SK-N-SH (cell line): Measurements from ENCODE around the gene MYO10. TPM values are rescaled to one million over a fixed set of nuclear protein-coding genes. Genes with fewer than 3 reads are reported as not detected.

Experiments
- CTCF ChIA-PET: fragments of 300-600, 350-600 bp; formaldehyde crosslinking; extraction: SDS; loops from one replicate; lab custom pipeline; 2021; lab: Yijun Ruan, JAX
- POLR2A ChIA-PET: fragments of 350-600 bp; sonication (Branson Sonifier 250); formaldehyde crosslinking; extraction: SDS; loops from one replicate; lab custom pipeline; 2020; ENCODE audit warnings: antibody characterized with exemption, inconsistent platforms; lab: Yijun Ruan, JAX
- DNase-seq: peaks from one replicate; pipeline ENCODE4 v3.0.0; 2012
- H2AFZ ChIP-seq: fragments of 200-600 bp; sonication (generic); 2 replicates; pipeline ENCODE4 v1.8.1; 2016; ENCODE audit warnings: antibody characterized with exemption, mild to moderate bottlenecking, low read depth
- H3F3A ChIP-seq: fragments of 200-600 bp; sonication (generic); replicated peaks from 2 replicates; pipeline ENCODE3; 2016; ENCODE audit warnings: antibody characterized with exemption, mild to moderate bottlenecking; ENCODE audit not compliant: insufficient read depth
- H3K27ac ChIP-seq, 2 experiments: fragments of 200-500 bp in 1 of 2; fragments of 200-600 bp in 1 of 2; sonication (Bioruptor generic) in 1 of 2; sonication (generic), shearing (Covaris generic) in 1 of 2; 2 replicates each; pipeline versions ENCODE4 v1.5.1 to v1.6.1; 2014 to 2016; ENCODE audit warnings: low read depth in 2 of 2, inconsistent platforms in 1 of 2, low read length in 1 of 2, mild to moderate bottlenecking in 1 of 2, mixed read lengths in 1 of 2
- H3K27me3 ChIP-seq: fragments of 200-600 bp; sonication (generic), shearing (Covaris generic); 2 replicates; pipeline ENCODE4 v1.6.1; 2016; ENCODE audit warnings: mixed run types; ENCODE audit not compliant: insufficient read depth
- H3K36me3 ChIP-seq, 2 experiments: fragments of 200-500 bp in 1 of 2; fragments of 200-600 bp in 1 of 2; sonication (Bioruptor generic) in 1 of 2; sonication (generic) in 1 of 2; replicated peaks in 1 of 2; 2 replicates each; pipeline versions ENCODE3 to v1.5.1; 2014 to 2016; ENCODE audit warnings: low read length in 1 of 2, mild to moderate bottlenecking in 1 of 2; ENCODE audit not compliant: insufficient read depth in 2 of 2, control insufficient read depth in 1 of 2
- H3K4me1 ChIP-seq, 2 experiments: fragments of 200-500 bp in 1 of 2; fragments of 200-600 bp in 1 of 2; sonication (Bioruptor generic) in 1 of 2; sonication (generic), shearing (Covaris generic) in 1 of 2; 2 replicates each; pipeline versions ENCODE4 v1.5.1 to v1.6.1; 2014 to 2016; ENCODE audit warnings: low read depth in 1 of 2, low read length in 1 of 2, mixed run types in 1 of 2; ENCODE audit not compliant: insufficient read depth in 2 of 2, control insufficient read depth in 1 of 2
- H3K4me2 ChIP-seq: fragments of 200-600 bp; sonication (generic), shearing (Covaris generic); 2 replicates; pipeline ENCODE4 v1.6.1; 2017; ENCODE audit warnings: mixed run types
- H3K4me3 ChIP-seq, 2 experiments: fragments of 200-500 bp in 1 of 2; fragments of 200-600 bp in 1 of 2; sonication (Bioruptor generic) in 1 of 2; sonication (generic), shearing (Covaris generic) in 1 of 2; 2 replicates each; pipeline versions ENCODE4 v1.5.1 to v1.8.1; 2014 to 2016; ENCODE audit warnings: low read depth in 2 of 2, inconsistent platforms in 1 of 2, low read length in 1 of 2, mild to moderate bottlenecking in 1 of 2, mixed read lengths in 1 of 2, moderate library complexity in 1 of 2
- H3K79me2 ChIP-seq: fragments of 200-600 bp; sonication (generic); 2 replicates; pipeline ENCODE4 v1.8.1; 2017; ENCODE audit warnings: mild to moderate bottlenecking; ENCODE audit not compliant: insufficient read depth
- H3K9ac ChIP-seq: fragments of 200-600 bp; sonication (generic); 2 replicates; pipeline ENCODE4 v1.6.1; 2017; ENCODE audit warnings: mixed run types
- H3K9me2 ChIP-seq: fragments of 200-600 bp; sonication (generic); 2 replicates; pipeline ENCODE4 v1.6.1; 2017; ENCODE audit warnings: mixed run types
- H3K9me3 ChIP-seq: fragments of 200-600 bp; sonication (generic); 2 replicates; pipeline ENCODE4 v1.6.1; 2017; ENCODE audit warnings: mixed run types, mild to moderate bottlenecking, moderate library complexity
- H4K20me1 ChIP-seq: fragments of 200-600 bp; sonication (generic); 2 replicates; pipeline ENCODE4 v1.6.1; 2017; ENCODE audit warnings: mild to moderate bottlenecking, mixed run types; ENCODE audit not compliant: insufficient read depth
- CHD2 ChIP-seq: fragments of 150-350 bp; IDR thresholded peaks from 2 replicates; pipeline ENCODE4 v1.6.1; 2018; ENCODE audit warnings: low read length; ENCODE audit not compliant: partially characterized antibody
- ELF1 ChIP-seq: IDR thresholded peaks from 2 replicates; pipeline ENCODE4 v1.4.0; 2012
- EP300 ChIP-seq, 2 experiments: IDR thresholded peaks; 2 replicates each; pipeline versions ENCODE4 v1.4.0 to v1.6.1; 2012; ENCODE audit warnings: borderline replicate concordance in 1 of 2, low read depth in 1 of 2, low read length in 1 of 2
- EZH2phosphoT487 ChIP-seq: fragments of 200-600 bp; sonication (generic); IDR thresholded peaks from 2 replicates; pipeline ENCODE4 v1.6.1; 2017; ENCODE audit warnings: low read depth, mixed run types, mild to moderate bottlenecking, antibody characterized with exemption, moderate library complexity, borderline replicate concordance
- FOSL2 ChIP-seq: IDR thresholded peaks from 2 replicates; pipeline ENCODE4 v1.4.0; 2012; ENCODE audit warnings: low read depth, mild to moderate bottlenecking, moderate library complexity, borderline replicate concordance
- FOXJ3 ChIP-seq: sonication (generic); formaldehyde crosslinking; IDR thresholded peaks from 2 replicates; pipeline ENCODE4 v1.5.1; 2020; ENCODE audit warnings: mild to moderate bottlenecking, missing genetic modification reagents
- FOXM1 ChIP-seq: IDR thresholded peaks from 2 replicates; pipeline ENCODE4 v1.4.0; 2012; ENCODE audit warnings: low read depth, mild to moderate bottlenecking
- JUND ChIP-seq: IDR thresholded peaks from 2 replicates; pipeline ENCODE4 v1.4.0; 2012
- MAX ChIP-seq: IDR thresholded peaks from 2 replicates; pipeline ENCODE4 v1.4.0; 2012; ENCODE audit warnings: low read depth
- NFIC ChIP-seq: IDR thresholded peaks from 2 replicates; pipeline ENCODE4 v1.4.0; 2012; ENCODE audit warnings: borderline replicate concordance
- NRF1 ChIP-seq: IDR thresholded peaks from 2 replicates; pipeline ENCODE4 v1.6.1; 2012; ENCODE audit warnings: low read depth, mild to moderate bottlenecking, low read length
- PBX3 ChIP-seq: IDR thresholded peaks from 2 replicates; pipeline ENCODE4; 2012
- POLR2AphosphoS5 ChIP-seq: IDR thresholded peaks from 2 replicates; pipeline ENCODE4 v1.6.1; 2012; ENCODE audit warnings: low read depth, low read length
- RAD21 ChIP-seq: IDR thresholded peaks from 2 replicates; pipeline ENCODE4 v1.6.1; 2012; ENCODE audit warnings: mild to moderate bottlenecking, low read length
- RCOR1 ChIP-seq: fragments of 150-350 bp; IDR thresholded peaks from 2 replicates; pipeline ENCODE4 v1.6.1; 2017; ENCODE audit warnings: antibody characterized with exemption, low read length
- REST ChIP-seq: IDR thresholded peaks from 2 replicates; pipeline ENCODE4 v1.6.1; 2012; ENCODE audit warnings: mild to moderate bottlenecking, low read depth, low read length, moderate library complexity
- RXRA ChIP-seq: IDR thresholded peaks from 2 replicates; pipeline ENCODE4 v1.4.0; 2012; ENCODE audit warnings: low read depth, mild to moderate bottlenecking, borderline replicate concordance
- TAF1 ChIP-seq: IDR thresholded peaks from 2 replicates; pipeline ENCODE4 v1.6.1; 2012; ENCODE audit warnings: low read depth, mild to moderate bottlenecking, low read length, moderate library complexity, borderline replicate concordance
- TCF12 ChIP-seq: IDR thresholded peaks from 2 replicates; pipeline ENCODE4 v1.4.0; 2012
- TEAD4 ChIP-seq: IDR thresholded peaks from 2 replicates; pipeline ENCODE4 v1.4.0; 2012; ENCODE audit warnings: mild to moderate bottlenecking, borderline replicate concordance; ENCODE audit not compliant: insufficient read depth
- USF1 ChIP-seq: IDR thresholded peaks from 2 replicates; pipeline ENCODE4 v1.4.0; 2012; ENCODE audit warnings: low read depth, borderline replicate concordance
- USF2 ChIP-seq: fragments of 150-350 bp; IDR thresholded peaks from 2 replicates; pipeline ENCODE4 v1.6.1; 2017; ENCODE audit warnings: antibody characterized with exemption, low read length, low read depth, borderline replicate concordance
- YY1 ChIP-seq: IDR thresholded peaks from 2 replicates; pipeline ENCODE4 v1.4.0; 2012; ENCODE audit warnings: low read depth, mild to moderate bottlenecking
- WGBS: methylation state at CpG from one replicate; pipeline ENCODE4 v1.1.6; 2017; ENCODE audit warnings: low lambda C conversion rate; 5-methylcytosine and 5-hydroxymethylcytosine counted together
- polyA plus RNA-seq, 3 experiments: library from polyadenylated mRNA; depleted of rRNA; stranded (reverse); fragments of >200 nt; gene quantifications; 2 replicates each; pipeline ENCODE4 v1.2.3, GENCODE V29; 2012

MYO10 gene
- polyA plus RNA-seq, 1 of the 3 experiments (the other 2 are of a cell fraction), result 8.1 TPM

- Histone ChIP-seq H2AFZ (no peak overlapping the region), H3K9me2 (no peaks in the 10 kb centered on the region), H3F3A (peaks cover 24% of the 10 kb centered on the region)
- TF ChIP-seq RXRA (no peak), MAX (no peak), ELF1 (no peak), TEAD4 (no peak), FOXJ3 (CRISPR knock-in tag) (no peak), REST (no peak), USF1 (no peak), CHD2 (no peak), USF2 (no peak), TCF12 (peak; percentile 63), NFIC (no peak), RAD21 (no peak), RCOR1 (no peak), TAF1 (no peak), YY1 (no peak), FOSL2 (peak; percentile 45; the same call in 1 of the 2 replicates), POLR2AphosphoS5 (no peak), NRF1 (no peak), EZH2phosphoT487 (no peak), EP300 (IDR thresholded peaks at IDR 0.05; ENCODE audit: borderline replicate concordance in 1 of 2, low read depth in 1 of 2, low read length in 1 of 2) (no peak), JUND (peak; percentile 40; the same call in 1 of the 2 replicates), FOXM1 (no peak), PBX3 (peak; percentile 59)
- TF ChIP-seq, all 33 proteins: peak for 4
- Histone ChIP-seq H3K36me3 (peaks cover 0 to 26% of the 10 kb centered on the region in 2 experiments), H3K27me3 (no peaks in the 10 kb centered on the region), H3K9ac (no peak overlapping the region), H3K4me1 (peaks cover 2 to 28% of the 10 kb centered on the region in 2 experiments; a peak in 2 of 4 replicates), H3K4me2 (peak overlapping the region; percentile 14; the same call in 1 of the 2 replicates), H3K4me3 (no peak overlapping the region), H3K79me2 (peaks cover 100% of the 10 kb centered on the region), H3K27ac (peak overlapping the region in 1 of 2 experiments; percentile 46; a peak in 2 of 4 replicates), H4K20me1 (peaks cover 80% of the 10 kb centered on the region), H3K9me3 (no peaks in the 10 kb centered on the region)
- no peak for DNase-seq
- 77% methylated on average over 26 of the region's 26 CpGs for WGBS
- ChIA-PET POLR2A (no interaction called here), CTCF (interaction anchor here (3.7 kb wide), 1 partner anchor 405 kb away, joined by 26 read pairs; no protein-coding TSS in a partner anchor)
Measured at GRCh38 chr5:16784843-16785791, 151.0 kb downstream of the MYO10 start.
